SK-N-MC (cell line): ENCODE measurements around the gene SAMHD1.

Source experiments
- DNase-seq: peaks from one replicate; pipeline ENCODE4 v3.0.0-alpha.2; 2011; ENCODE audit warnings: low read depth, low spot score
- H3K27ac ChIP-seq: fragments of 200-600 bp; sonication (generic); 2 replicates; pipeline ENCODE4 v1.5.1; 2016; ENCODE audit warnings: mixed run types
- H3K36me3 ChIP-seq: fragments of 200-600 bp; sonication (generic); 2 replicates; pipeline ENCODE4 v1.6.1; 2017; ENCODE audit warnings: antibody characterized with exemption, low read length, mixed read lengths; ENCODE audit not compliant: insufficient read depth
- H3K4me3 ChIP-seq: fragments of 200-600 bp; sonication (generic); 2 replicates; pipeline ENCODE4 v1.5.1; 2016
- H3K9ac ChIP-seq: fragments of 200-600 bp; sonication (generic); 2 replicates; pipeline ENCODE4 v1.8.0; 2017; ENCODE audit warnings: mixed run types, mixed read lengths; ENCODE audit not compliant: insufficient read length
- H3K9me3 ChIP-seq: fragments of 200-600 bp; sonication (generic); 2 replicates; pipeline ENCODE4 v1.6.1; 2017; ENCODE audit warnings: low read depth, mild to moderate bottlenecking, antibody characterized with exemption, low read length, moderate library complexity, mixed read lengths
- EZH2 ChIP-seq: fragments of 200-600 bp; sonication (generic); IDR thresholded peaks from one replicate; pipeline ENCODE4 v1.6.1; 2017; ENCODE audit warnings: antibody characterized with exemption
- FOXP2 ChIP-seq: optimal IDR thresholded peaks from 2 replicates; pipeline ENCODE3; 2011; ENCODE audit warnings: mild to moderate bottlenecking, moderate library complexity; ENCODE audit not compliant: insufficient read depth; ENCODE audit errors: extremely low read length, control extremely low read depth
- POLR2AphosphoS5 ChIP-seq: IDR thresholded peaks from 2 replicates; pipeline ENCODE4 v1.6.1; 2012; ENCODE audit warnings: mild to moderate bottlenecking, low read depth, low read length, borderline replicate concordance

Gene SAMHD1

GRCh38 chr20:36862857-36863668 is 88.4 kb downstream of the SAMHD1 start:
- Histone ChIP-seq H3K36me3 (no peaks in the 10 kb centered on the region), H3K4me3 (peak overlapping the region; percentile 75), H3K9me3 (no peaks in the 10 kb centered on the region), H3K9ac (peak overlapping the region; percentile 59), H3K27ac (no peak overlapping the region)
- TF ChIP-seq FOXP2 (no peak), EZH2 (no peak), POLR2AphosphoS5 (no peak)
- DNase-seq: no peak

- Histone ChIP-seq H3K27ac (no peak overlapping the region), H3K36me3 (no peaks in the 10 kb centered on the region), H3K4me3 (peak overlapping the region; percentile 75), H3K9me3 (no peaks in the 10 kb centered on the region), H3K9ac (peak overlapping the region; percentile 37)
- no peak for DNase-seq
- TF ChIP-seq EZH2: no peak
- TF ChIP-seq FOXP2: no peak
- TF ChIP-seq POLR2AphosphoS5: no peak
These were observed 89.4 kb downstream of the SAMHD1 start for GRCh38 chr20:36861875-36862801.

GRCh38 chr20:36861625-36861874 is 90.0 kb downstream of the SAMHD1 start:
- TF ChIP-seq POLR2AphosphoS5: no peak
- no peak for TF ChIP-seq EZH2
- TF ChIP-seq FOXP2: no peak
- Histone ChIP-seq H3K27ac (no peak overlapping the region), H3K36me3 (no peaks in the 10 kb centered on the region), H3K9me3 (no peaks in the 10 kb centered on the region), H3K4me3 (peak overlapping the region; percentile 75), H3K9ac (no peak overlapping the region)
- no peak for DNase-seq

GRCh38 chr20:36860811-36861624 is 90.5 kb downstream of the SAMHD1 start:
- no peak overlapping the region for H3K27ac ChIP-seq
- no peak for DNase-seq
- no peak for TF ChIP-seq EZH2
- H3K9me3 ChIP-seq: no peaks in the 10 kb centered on the region
- no peak overlapping the region for H3K9ac ChIP-seq
- no peak overlapping the region for H3K4me3 ChIP-seq
- H3K36me3 ChIP-seq: no peaks in the 10 kb centered on the region

- Histone ChIP-seq H3K27ac (no peak overlapping the region), H3K9me3 (no peaks in the 10 kb centered on the region), H3K36me3 (no peaks in the 10 kb centered on the region), H3K4me3 (no peak overlapping the region), H3K9ac (no peak overlapping the region)
- no peak for TF ChIP-seq POLR2AphosphoS5
- no peak for DNase-seq
These were observed 91.2 kb downstream of the SAMHD1 start for GRCh38 chr20:36860339-36860738.

GRCh38 chr20:36859700-36860330 is 91.7 kb downstream of the SAMHD1 start:
- Histone ChIP-seq H3K4me3 (no peak overlapping the region), H3K27ac (no peak overlapping the region; the same call in 1 of the 2 replicates), H3K9ac (no peak overlapping the region), H3K36me3 (no peaks in the 10 kb centered on the region), H3K9me3 (no peaks in the 10 kb centered on the region)
- no peak for DNase-seq
- no peak for TF ChIP-seq POLR2AphosphoS5
- no peak for TF ChIP-seq FOXP2
- no peak for TF ChIP-seq EZH2

- Histone ChIP-seq H3K9ac (no peak overlapping the region), H3K36me3 (no peaks in the 10 kb centered on the region), H3K27ac (no peak overlapping the region), H3K9me3 (no peaks in the 10 kb centered on the region), H3K4me3 (no peak overlapping the region)
- TF ChIP-seq FOXP2 (no peak), EZH2 (no peak), POLR2AphosphoS5 (no peak)
- DNase-seq: no peak
These were observed 92.3 kb downstream of the SAMHD1 start for GRCh38 chr20:36859282-36859555.
